OCI-LY7 (cell line): ENCODE data around the gene REN. TPM values are rescaled to one million over a fixed set of nuclear protein-coding genes. Genes with fewer than 3 reads are reported as not detected.

Source experiments
- BruUV-seq: library from RNA; stranded (reverse); fragments of 400-500 nt; replicated peaks from 2 replicates; lab custom pipeline; 2021; lab: Mats Ljungman, UMichigan
- CTCF ChIA-PET: fragments of 300-600 bp; sonication (Branson Sonifier 250); formaldehyde crosslinking; loops from one replicate; lab custom pipeline; 2022; ENCODE audit warnings: antibody characterized with exemption; ENCODE audit not compliant: unreplicated experiment; lab: Charles Lee
- POLR2A ChIA-PET: fragments of 300-600 bp; sonication (Branson Sonifier 250); formaldehyde crosslinking; loops from one replicate; lab custom pipeline; 2022; ENCODE audit warnings: antibody characterized with exemption; lab: Charles Lee
- DNase-seq: peaks from one replicate; pipeline ENCODE4 v3.0.0-alpha.2; 2015; ENCODE audit warnings: low spot score
- H2AFZ ChIP-seq: fragments of 200-600 bp; sonication (generic), shearing (Covaris generic); 2 replicates; pipeline ENCODE4 v1.6.1; 2014; ENCODE audit warnings: mild to moderate bottlenecking, antibody characterized with exemption, low read length, moderate library complexity
- H3K27ac ChIP-seq: fragments of 200-600 bp; sonication (generic); 2 replicates; pipeline ENCODE4 v1.5.1; 2014; ENCODE audit warnings: mixed run types, low read depth, mild to moderate bottlenecking, moderate library complexity, low read length, inconsistent platforms; ENCODE audit not compliant: poor library complexity, severe bottlenecking
- H3K36me3 ChIP-seq: fragments of 200-600 bp; sonication (generic); 2 replicates; pipeline ENCODE4 v1.6.1; 2014; ENCODE audit warnings: mild to moderate bottlenecking, antibody characterized with exemption, low read length, moderate library complexity, mixed read lengths; ENCODE audit not compliant: insufficient read depth
- H3K4me1 ChIP-seq: fragments of 200-600 bp; sonication (generic); 2 replicates; pipeline ENCODE4 v1.5.1; 2014; ENCODE audit warnings: mild to moderate bottlenecking, low read length; ENCODE audit not compliant: insufficient read depth, poor library complexity, severe bottlenecking
- H3K4me2 ChIP-seq: fragments of 200-600 bp; sonication (generic); 2 replicates; pipeline ENCODE4 v1.6.1; 2014; ENCODE audit warnings: mild to moderate bottlenecking, low read length
- H3K4me3 ChIP-seq: fragments of 200-600 bp; sonication (generic); 2 replicates; pipeline ENCODE4 v1.5.1; 2014; ENCODE audit warnings: mild to moderate bottlenecking, low read depth, low read length; ENCODE audit not compliant: poor library complexity, severe bottlenecking
- H3K79me2 ChIP-seq: fragments of 200-600 bp; sonication (generic); 2 replicates; pipeline ENCODE4 v1.6.1; 2016; ENCODE audit warnings: low read depth, mild to moderate bottlenecking, low read length, moderate library complexity, mixed read lengths; ENCODE audit not compliant: insufficient read depth
- H3K9me2 ChIP-seq: fragments of 200-600 bp; sonication (generic); 2 replicates; pipeline ENCODE4 v1.6.1; 2016; ENCODE audit warnings: mild to moderate bottlenecking, low read length, mixed read lengths; ENCODE audit not compliant: insufficient read depth
- H3K9me3 ChIP-seq: fragments of 200-600 bp; sonication (generic); 2 replicates; pipeline ENCODE4 v1.6.1; 2014; ENCODE audit warnings: mild to moderate bottlenecking, mixed run types, low read length, mixed read lengths
- H4K20me1 ChIP-seq: fragments of 200-600 bp; sonication (generic); 2 replicates; pipeline ENCODE4 v1.6.1; 2014; ENCODE audit warnings: mild to moderate bottlenecking, antibody characterized with exemption, low read length, moderate library complexity, mixed read lengths; ENCODE audit not compliant: insufficient read depth
- EZH2phosphoT487 ChIP-seq: fragments of 200-600 bp; sonication (generic); IDR thresholded peaks from 2 replicates; pipeline ENCODE4 v1.6.1; 2018; ENCODE audit warnings: low read depth, borderline replicate concordance, mild to moderate bottlenecking, mixed run types, antibody characterized with exemption, low read length, moderate library complexity, mixed read lengths
- intact Hi-C: fragments of 100-400 bp; cut with micrococcal nuclease; formaldehyde crosslinking; loops from one replicate; pipeline ENCODE4 v1.10.0; 2022; ENCODE audit not compliant: unreplicated experiment
- total RNA-seq, 2 experiments: library from RNA; depleted of rRNA in 1 of 2; stranded (reverse); fragments of >200 nt in 1 of 2; shearing (Covaris generic) in 1 of 2; gene quantifications; 2 replicates each; pipeline ENCODE4 v1.2.3, GENCODE V29; 2014 to 2022
- TF ChIP-seq, protein P1 (sequence below): fragments of 200-600 bp; sonication (generic); conservative IDR thresholded peaks from 2 replicates; pipeline ENCODE4 v1.5.1; 2014; ENCODE audit warnings: mild to moderate bottlenecking, antibody characterized with exemption, low read length, moderate library complexity, mixed read lengths

Gene REN
- total RNA-seq, 2 experiments from 2014 or later: not detected

DNA sequence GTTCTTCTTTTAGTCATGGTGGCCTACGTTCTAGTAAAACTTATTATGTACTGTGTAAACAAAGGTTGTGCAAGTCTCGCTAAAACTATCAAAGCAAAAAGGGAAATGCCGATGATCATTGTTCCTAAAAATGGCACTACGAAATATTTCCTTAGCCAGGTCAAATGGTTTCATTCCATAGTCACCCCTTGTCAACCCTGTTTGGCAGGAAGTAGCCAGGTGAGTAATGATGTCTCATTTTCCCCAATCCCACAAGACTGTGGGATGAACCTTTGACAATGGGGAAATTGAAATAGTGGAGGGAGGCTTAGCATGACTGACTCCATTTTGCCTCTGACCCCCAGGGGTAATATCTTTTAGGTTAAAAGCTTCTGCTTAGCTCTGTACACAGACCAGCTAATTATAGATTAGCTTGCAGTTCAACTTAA is 5.6 kb upstream of the REN start:
- Histone ChIP-seq H3K27ac (no peak overlapping the region), H3K9me2 (no peaks in the 10 kb centered on the region), H3K4me2 (no peak overlapping the region), H4K20me1 (no peaks in the 10 kb centered on the region), H3K4me3 (no peak overlapping the region), H3K4me1 (no peaks in the 10 kb centered on the region), H3K79me2 (no peaks in the 10 kb centered on the region), H3K9me3 (peaks cover 16% of the 10 kb centered on the region; the same call in 1 of the 2 replicates), H2AFZ (no peak overlapping the region), H3K36me3 (no peaks in the 10 kb centered on the region)
- no TSS peak for BruUV-seq
- TF ChIP-seq EZH2phosphoT487: no peak
- TF ChIP-seq, protein P1, sequence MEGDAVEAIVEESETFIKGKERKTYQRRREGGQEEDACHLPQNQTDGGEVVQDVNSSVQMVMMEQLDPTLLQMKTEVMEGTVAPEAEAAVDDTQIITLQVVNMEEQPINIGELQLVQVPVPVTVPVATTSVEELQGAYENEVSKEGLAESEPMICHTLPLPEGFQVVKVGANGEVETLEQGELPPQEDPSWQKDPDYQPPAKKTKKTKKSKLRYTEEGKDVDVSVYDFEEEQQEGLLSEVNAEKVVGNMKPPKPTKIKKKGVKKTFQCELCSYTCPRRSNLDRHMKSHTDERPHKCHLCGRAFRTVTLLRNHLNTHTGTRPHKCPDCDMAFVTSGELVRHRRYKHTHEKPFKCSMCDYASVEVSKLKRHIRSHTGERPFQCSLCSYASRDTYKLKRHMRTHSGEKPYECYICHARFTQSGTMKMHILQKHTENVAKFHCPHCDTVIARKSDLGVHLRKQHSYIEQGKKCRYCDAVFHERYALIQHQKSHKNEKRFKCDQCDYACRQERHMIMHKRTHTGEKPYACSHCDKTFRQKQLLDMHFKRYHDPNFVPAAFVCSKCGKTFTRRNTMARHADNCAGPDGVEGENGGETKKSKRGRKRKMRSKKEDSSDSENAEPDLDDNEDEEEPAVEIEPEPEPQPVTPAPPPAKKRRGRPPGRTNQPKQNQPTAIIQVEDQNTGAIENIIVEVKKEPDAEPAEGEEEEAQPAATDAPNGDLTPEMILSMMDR: no peak
- ChIA-PET POLR2A (interaction anchor here (0.7 to 1.0 kb wide), 2 partner anchors 19 to 357 kb away, joined by 3 to 4 read pairs; no protein-coding TSS in a partner anchor), CTCF (interaction anchor here (0.6 kb wide), 1 partner anchor 29 kb away, joined by 3 read pairs; no protein-coding TSS in a partner anchor)
- DNase-seq: no peak
- intact Hi-C loops: no loop called here

DNA sequence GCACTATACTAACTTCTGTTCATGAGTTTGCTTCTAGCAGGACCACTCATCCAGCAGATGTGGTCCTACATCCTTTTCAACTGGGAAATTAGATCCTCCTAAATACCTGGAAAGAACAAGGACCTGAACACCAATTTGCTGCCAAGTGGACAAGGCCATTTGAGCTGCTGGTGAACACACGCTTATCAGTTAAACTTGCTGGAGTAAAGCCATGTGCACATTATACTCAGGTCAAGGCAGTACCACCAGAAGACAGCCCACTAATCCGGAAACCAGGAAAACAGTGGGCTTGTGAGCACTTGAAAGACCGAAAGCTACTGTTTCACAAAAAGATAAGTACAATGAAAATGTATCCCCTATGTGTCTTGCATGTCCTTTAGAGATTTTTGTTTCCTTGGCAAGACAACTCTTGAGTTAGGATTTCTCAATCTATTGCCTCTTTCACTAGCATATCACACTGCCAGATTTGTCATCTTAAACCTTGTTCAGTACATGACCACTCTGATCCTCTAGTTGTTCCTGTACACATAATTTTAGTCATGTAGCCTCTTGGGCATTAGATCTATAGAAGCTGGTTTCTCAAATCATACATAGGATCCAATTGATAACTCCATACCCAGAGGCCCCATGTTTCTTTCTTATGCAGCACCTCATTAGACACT is 4.5 kb upstream of the REN start:
- H3K4me3 ChIP-seq: no peak overlapping the region
- H3K27ac ChIP-seq: no peak overlapping the region
- no peaks in the 10 kb centered on the region for H3K9me2 ChIP-seq
- H3K9me3 ChIP-seq: peaks cover 16% of the 10 kb centered on the region; the same call in 1 of the 2 replicates
- H3K79me2 ChIP-seq: no peaks in the 10 kb centered on the region
- H2AFZ ChIP-seq: no peak overlapping the region
- no peaks in the 10 kb centered on the region for H3K4me1 ChIP-seq
- intact Hi-C loops: no loop called here
- no peak overlapping the region for H3K4me2 ChIP-seq
- BruUV-seq: no TSS peak
- TF ChIP-seq, protein P1: no peak
- no peak for TF ChIP-seq EZH2phosphoT487
- no peaks in the 10 kb centered on the region for H4K20me1 ChIP-seq
- CTCF ChIA-PET: no interaction called here
- DNase-seq: no peak
- POLR2A ChIA-PET: interaction anchor here (0.7 kb wide), 2 partner anchors 356 to 723 kb away, joined by 3 read pairs; no protein-coding TSS in a partner anchor
- no peaks in the 10 kb centered on the region for H3K36me3 ChIP-seq

DNA sequence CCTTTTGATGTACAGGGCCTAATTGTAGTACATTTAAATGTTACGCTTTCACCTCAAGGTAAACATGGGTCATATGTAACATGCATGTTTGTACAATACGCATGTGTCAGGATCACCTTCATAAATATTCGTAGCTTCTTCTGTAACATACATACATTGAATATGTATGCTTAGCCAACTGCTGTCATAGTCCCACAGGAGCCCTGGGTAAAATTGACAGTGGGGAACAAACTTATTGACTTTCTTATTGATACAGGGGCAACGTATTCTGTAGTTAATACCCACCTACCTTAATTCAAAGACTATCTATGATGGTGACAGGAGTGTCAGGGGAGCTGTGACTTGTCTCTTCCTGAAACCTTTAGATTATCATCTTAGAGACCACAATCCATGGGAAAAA is 3.7 kb upstream of the REN start:
- Histone ChIP-seq H3K79me2 (no peaks in the 10 kb centered on the region), H3K4me1 (no peaks in the 10 kb centered on the region), H3K4me3 (no peak overlapping the region), H3K4me2 (no peak overlapping the region), H3K27ac (no peak overlapping the region), H3K36me3 (no peaks in the 10 kb centered on the region), H3K9me3 (peaks cover 16% of the 10 kb centered on the region; the same call in 1 of the 2 replicates), H3K9me2 (no peaks in the 10 kb centered on the region), H2AFZ (no peak overlapping the region), H4K20me1 (no peaks in the 10 kb centered on the region)
- ChIA-PET POLR2A (no interaction called here), CTCF (interaction anchor here (0.6 kb wide), 1 partner anchor 569 kb away, joined by 3 read pairs; no protein-coding TSS in a partner anchor)
- intact Hi-C loops: no loop called here
- TF ChIP-seq, protein P1: no peak
- TF ChIP-seq EZH2phosphoT487: no peak
- no TSS peak for BruUV-seq
- peak; percentile 68 for DNase-seq
